Measurements from ENCODE around the gene GSTA3.
A peak's percentile ranks its signal among the peaks of the same experiment; 100 is the strongest.

Gene GSTA3

DNA sequence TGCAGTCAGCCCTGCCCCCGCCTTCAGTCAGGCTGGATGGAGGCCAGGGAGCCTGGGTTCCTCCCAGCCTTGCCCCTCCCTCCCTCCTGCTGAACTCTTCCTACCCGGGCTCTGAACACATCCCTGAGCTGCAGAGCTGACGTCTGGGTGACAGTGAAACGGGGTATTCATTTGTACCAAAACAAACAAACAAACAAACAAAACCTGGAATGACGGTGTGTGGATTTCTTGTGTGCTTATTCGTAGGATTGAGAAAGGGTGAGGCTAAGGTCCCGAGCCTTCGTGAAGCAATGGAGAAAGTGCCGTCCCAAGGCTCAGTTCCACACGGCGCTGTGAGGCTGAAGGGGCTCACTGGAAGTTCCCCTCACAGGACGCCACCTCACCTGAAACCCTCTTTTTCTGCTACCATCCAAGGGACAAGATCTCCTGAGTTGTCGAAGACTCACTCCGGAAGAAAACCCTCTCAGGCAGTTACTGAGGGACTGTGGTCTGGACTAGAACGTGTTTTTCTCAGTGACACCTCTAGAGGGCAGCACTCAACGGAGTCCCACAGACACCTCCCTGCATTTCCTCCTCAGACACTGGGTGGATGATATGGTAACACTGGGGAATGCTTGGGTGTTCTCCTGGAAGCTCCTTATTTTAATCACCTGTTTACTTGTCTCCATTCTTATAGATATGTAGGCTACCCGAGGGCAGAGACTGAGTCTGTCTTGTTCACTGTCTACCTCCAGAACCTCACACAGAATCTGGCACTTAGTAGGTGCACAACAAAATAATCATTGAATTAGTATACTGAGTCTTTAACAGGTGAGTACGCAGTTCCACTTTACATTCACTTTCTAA, 27.3 kb downstream of the GSTA3 start:
- Histone ChIP-seq H3K4ac (ENCODE audit: low read depth in 1 of 2, low read length in 2 of 2) (peak overlapping the region in 1 of 2 experiments; percentile 91), H2AFZ (ENCODE audit: low read depth, low read length) (no peak overlapping the region), H3K9ac (ENCODE audit: low read length) (peak overlapping the region; percentile 93), H3K23ac (ENCODE audit: low read length in 2 of 2) (no peak overlapping the region), H3K9me3 (ENCODE audit: control insufficient read depth, low read length) (no peaks in the 10 kb centered on the region), H3K36me3 (ENCODE audit: control insufficient read depth in 1 of 2, insufficient read depth in 2 of 2, low read depth in 1 of 2, low read length in 2 of 2) (no peaks in the 10 kb centered on the region), H4K8ac (ENCODE audit: low read length) (peak overlapping the region; percentile 93), H3K27ac (ENCODE audit: low read length, poor library complexity, severe bottlenecking) (no peak overlapping the region), H2AK5ac (ENCODE audit: low read length, severe bottlenecking) (no peak overlapping the region), H2BK5ac (ENCODE audit: low read depth, low read length, poor library complexity, severe bottlenecking) (no peak overlapping the region), H3K18ac (ENCODE audit: low read depth in 1 of 2, low read length in 2 of 2) (peak overlapping the region; percentile 67 to 69), H3K14ac (ENCODE audit: low read length in 2 of 2) (peak overlapping the region in 1 of 2 experiments; percentile 85), H3K4me1 (ENCODE audit: control insufficient read depth, insufficient read depth, low read depth, low read length) (peaks cover 5% of the 10 kb centered on the region), H2BK12ac (ENCODE audit: low read length in 2 of 2) (peak overlapping the region in 1 of 2 experiments; percentile 89), H2BK120ac (ENCODE audit: low read depth, low read length) (peak overlapping the region; percentile 77), H2BK15ac (ENCODE audit: low read depth, poor library complexity, severe bottlenecking) (no peak overlapping the region), H3K4me3 (ENCODE audit: insufficient read depth in 1 of 2, low read depth in 1 of 2, low read length in 2 of 2) (peak overlapping the region in 1 of 2 experiments; percentile 93), H3K4me2 (ENCODE audit: low read length, poor library complexity, severe bottlenecking) (peak overlapping the region; percentile 20), H3K27me3 (ENCODE audit: control insufficient read depth in 1 of 2, insufficient read depth in 1 of 2, low read length in 2 of 2) (no peaks in the 10 kb centered on the region), H4K91ac (ENCODE audit: low read length) (peak overlapping the region; percentile 97), H3K79me1 (replicated peaks; ENCODE audit: low read length, poor library complexity, severe bottlenecking) (no peaks in the 10 kb centered on the region)
- peak; percentile 80 for DNase-seq
- WGBS: 22% methylated on average over 12 of the region's 18 CpGs

DNA sequence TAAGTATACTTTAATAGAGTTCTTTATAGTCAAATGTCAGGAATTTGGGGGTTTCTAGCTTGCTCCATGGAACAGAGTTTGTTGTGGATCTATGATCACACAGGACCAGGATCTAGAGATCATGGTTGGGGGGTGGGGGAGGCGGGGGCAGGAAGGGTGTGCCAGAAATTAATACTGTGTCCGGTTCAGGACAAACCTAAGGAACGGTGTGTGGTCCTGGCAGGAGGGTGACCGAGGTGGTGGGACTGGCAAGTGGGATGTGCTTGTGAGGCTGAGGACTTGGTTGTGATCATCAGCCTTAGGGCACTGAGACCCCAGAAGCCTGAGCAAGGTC, 27.9 kb downstream of the GSTA3 start:
- H2BK120ac ChIP-seq (ENCODE audit: low read depth, low read length): no peak overlapping the region
- no peaks in the 10 kb centered on the region for H3K9me3 ChIP-seq (ENCODE audit: control insufficient read depth, low read length)
- H3K14ac ChIP-seq (ENCODE audit: low read length in 2 of 2): peak overlapping the region in 1 of 2 experiments; percentile 51
- H3K27me3 ChIP-seq (ENCODE audit: control insufficient read depth in 1 of 2, insufficient read depth in 1 of 2, low read length in 2 of 2): no peaks in the 10 kb centered on the region
- peak overlapping the region in 1 of 2 experiments; percentile 93 for H3K4me3 ChIP-seq (ENCODE audit: insufficient read depth in 1 of 2, low read depth in 1 of 2, low read length in 2 of 2)
- no peak for DNase-seq
- no peak overlapping the region for H3K4ac ChIP-seq (ENCODE audit: low read depth in 1 of 2, low read length in 2 of 2)
- peak overlapping the region; percentile 93 for H3K9ac ChIP-seq (ENCODE audit: low read length)
- no peak overlapping the region for H2BK5ac ChIP-seq (ENCODE audit: low read depth, low read length, poor library complexity, severe bottlenecking)
- peaks cover 5% of the 10 kb centered on the region for H3K4me1 ChIP-seq (ENCODE audit: control insufficient read depth, insufficient read depth, low read depth, low read length)
- peak overlapping the region; percentile 24 for H4K8ac ChIP-seq (ENCODE audit: low read length)
- no peaks in the 10 kb centered on the region for H3K36me3 ChIP-seq (ENCODE audit: control insufficient read depth in 1 of 2, insufficient read depth in 2 of 2, low read depth in 1 of 2, low read length in 2 of 2)
- H2BK15ac ChIP-seq (ENCODE audit: low read depth, poor library complexity, severe bottlenecking): no peak overlapping the region
- H4K91ac ChIP-seq (ENCODE audit: low read length): no peak overlapping the region
- H2BK12ac ChIP-seq (ENCODE audit: low read length in 2 of 2): peak overlapping the region in 1 of 2 experiments; percentile 89
- H3K18ac ChIP-seq (ENCODE audit: low read depth in 1 of 2, low read length in 2 of 2): peak overlapping the region in 1 of 2 experiments; percentile 67
- no peak overlapping the region for H2AFZ ChIP-seq (ENCODE audit: low read depth, low read length)
- H3K27ac ChIP-seq (ENCODE audit: low read length, poor library complexity, severe bottlenecking): no peak overlapping the region
- H3K4me2 ChIP-seq (ENCODE audit: low read length, poor library complexity, severe bottlenecking): no peak overlapping the region
- WGBS: 93% methylated on average over 4 of the region's 4 CpGs
- H2AK5ac ChIP-seq (ENCODE audit: low read length, severe bottlenecking): no peak overlapping the region
- no peaks in the 10 kb centered on the region for H3K79me1 ChIP-seq (replicated peaks; ENCODE audit: low read length, poor library complexity, severe bottlenecking)
- H3K23ac ChIP-seq (ENCODE audit: low read length in 2 of 2): no peak overlapping the region

DNA sequence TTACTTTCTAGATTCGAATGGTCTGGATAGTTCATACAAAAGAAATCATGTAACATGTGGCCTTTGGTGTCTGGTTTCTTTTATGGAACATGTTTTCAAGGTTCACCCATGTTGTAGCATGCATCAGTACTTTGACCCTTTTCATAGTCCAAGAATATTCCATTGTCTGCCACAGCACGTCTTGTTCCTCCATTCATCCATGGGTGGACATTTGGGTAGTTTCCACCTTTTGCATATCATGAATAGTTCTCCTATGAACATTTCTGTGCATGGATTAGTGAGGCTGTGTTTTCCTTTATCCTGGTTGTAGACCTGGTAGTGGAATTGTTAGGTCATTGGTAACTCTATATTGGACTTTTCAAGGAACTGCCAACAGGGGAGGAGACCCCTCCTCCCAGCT, 31.7 kb downstream of the GSTA3 start:
- H3K4me3 ChIP-seq (ENCODE audit: insufficient read depth in 1 of 2, low read depth in 1 of 2, low read length in 2 of 2): no peak overlapping the region
- no peak overlapping the region for H3K14ac ChIP-seq (ENCODE audit: low read length in 2 of 2)
- DNase-seq: peak; percentile 10
- peaks cover 0 to 2% of the 10 kb centered on the region in 2 experiments for H3K27me3 ChIP-seq (ENCODE audit: control insufficient read depth in 1 of 2, insufficient read depth in 1 of 2, low read length in 2 of 2)
- H2BK12ac ChIP-seq (ENCODE audit: low read length in 2 of 2): peak overlapping the region in 1 of 2 experiments; percentile 80
- no peak overlapping the region for H2AK5ac ChIP-seq (ENCODE audit: low read length, severe bottlenecking)
- H3K23ac ChIP-seq (ENCODE audit: low read length in 2 of 2): no peak overlapping the region
- H3K4me2 ChIP-seq (ENCODE audit: low read length, poor library complexity, severe bottlenecking): no peak overlapping the region
- H4K91ac ChIP-seq (ENCODE audit: low read length): no peak overlapping the region
- no peak overlapping the region for H2BK5ac ChIP-seq (ENCODE audit: low read depth, low read length, poor library complexity, severe bottlenecking)
- no peak overlapping the region for H3K4ac ChIP-seq (ENCODE audit: low read depth in 1 of 2, low read length in 2 of 2)
- no peak overlapping the region for H4K8ac ChIP-seq (ENCODE audit: low read length)
- H3K9me3 ChIP-seq (ENCODE audit: control insufficient read depth, low read length): no peaks in the 10 kb centered on the region
- no peak overlapping the region for H2BK120ac ChIP-seq (ENCODE audit: low read depth, low read length)
- H3K4me1 ChIP-seq (ENCODE audit: control insufficient read depth, insufficient read depth, low read depth, low read length): peaks cover 5% of the 10 kb centered on the region
- H3K9ac ChIP-seq (ENCODE audit: low read length): no peak overlapping the region
- no peak overlapping the region for H2AFZ ChIP-seq (ENCODE audit: low read depth, low read length)
- H2BK15ac ChIP-seq (ENCODE audit: low read depth, poor library complexity, severe bottlenecking): no peak overlapping the region
- H3K18ac ChIP-seq (ENCODE audit: low read depth in 1 of 2, low read length in 2 of 2): peak overlapping the region in 1 of 2 experiments; percentile 30
- no peaks in the 10 kb centered on the region for H3K36me3 ChIP-seq (ENCODE audit: control insufficient read depth in 1 of 2, insufficient read depth in 2 of 2, low read depth in 1 of 2, low read length in 2 of 2)
- H3K27ac ChIP-seq (ENCODE audit: low read length, poor library complexity, severe bottlenecking): no peak overlapping the region
- H3K79me1 ChIP-seq (replicated peaks; ENCODE audit: low read length, poor library complexity, severe bottlenecking): no peaks in the 10 kb centered on the region
- no CpG with 5 or more reads among the region's 2 CpGs for WGBS

DNA sequence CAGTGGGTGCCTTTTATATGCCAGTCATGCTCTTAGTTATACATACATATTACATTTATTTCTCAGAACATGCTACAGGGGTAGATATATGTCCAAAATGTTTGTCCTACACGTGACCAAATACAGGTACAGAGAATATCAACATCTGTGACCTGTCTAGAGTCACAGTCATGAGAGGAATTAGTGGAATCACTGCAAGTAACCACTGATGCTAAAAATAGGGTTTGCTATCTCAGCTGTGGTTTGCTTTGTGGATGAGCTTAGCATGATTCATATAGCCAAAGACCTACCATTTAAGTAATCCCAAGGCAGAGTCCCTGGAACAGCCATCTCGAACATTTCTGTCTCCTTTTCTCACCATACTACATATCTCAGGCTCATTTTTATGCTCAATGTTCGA, 32.3 kb downstream of the GSTA3 start:
- Histone ChIP-seq H3K9ac (ENCODE audit: low read length) (no peak overlapping the region), H2BK120ac (ENCODE audit: low read depth, low read length) (no peak overlapping the region), H2AK5ac (ENCODE audit: low read length, severe bottlenecking) (no peak overlapping the region), H2BK5ac (ENCODE audit: low read depth, low read length, poor library complexity, severe bottlenecking) (no peak overlapping the region), H3K36me3 (ENCODE audit: control insufficient read depth in 1 of 2, insufficient read depth in 2 of 2, low read depth in 1 of 2, low read length in 2 of 2) (no peaks in the 10 kb centered on the region), H3K23ac (ENCODE audit: low read length in 2 of 2) (no peak overlapping the region), H3K4me2 (ENCODE audit: low read length, poor library complexity, severe bottlenecking) (no peak overlapping the region), H4K8ac (ENCODE audit: low read length) (no peak overlapping the region), H4K91ac (ENCODE audit: low read length) (no peak overlapping the region), H2AFZ (ENCODE audit: low read depth, low read length) (no peak overlapping the region), H3K27ac (ENCODE audit: low read length, poor library complexity, severe bottlenecking) (no peak overlapping the region), H3K4ac (ENCODE audit: low read depth in 1 of 2, low read length in 2 of 2) (no peak overlapping the region), H3K4me1 (ENCODE audit: control insufficient read depth, insufficient read depth, low read depth, low read length) (peaks cover 4% of the 10 kb centered on the region), H2BK12ac (ENCODE audit: low read length in 2 of 2) (no peak overlapping the region), H3K14ac (ENCODE audit: low read length in 2 of 2) (no peak overlapping the region), H2BK15ac (ENCODE audit: low read depth, poor library complexity, severe bottlenecking) (no peak overlapping the region), H3K4me3 (ENCODE audit: insufficient read depth in 1 of 2, low read depth in 1 of 2, low read length in 2 of 2) (no peak overlapping the region), H3K9me3 (ENCODE audit: control insufficient read depth, low read length) (no peaks in the 10 kb centered on the region), H3K18ac (ENCODE audit: low read depth in 1 of 2, low read length in 2 of 2) (no peak overlapping the region), H3K79me1 (replicated peaks; ENCODE audit: low read length, poor library complexity, severe bottlenecking) (no peaks in the 10 kb centered on the region), H3K27me3 (ENCODE audit: control insufficient read depth in 1 of 2, insufficient read depth in 1 of 2, low read length in 2 of 2) (peaks cover 2 to 4% of the 10 kb centered on the region in 2 experiments)
- DNase-seq: peak; percentile 95
- WGBS: no CpG with 5 or more reads among the region's 3 CpGs

Measured in mesenchymal stem cell (in vitro differentiated cells and primary cell).